Esophagus squamous epithelium (tissue), 5 donors: ENCODE results near the gene TRABD2A. TPM values are rescaled to one million over a fixed set of nuclear protein-coding genes. Genes with fewer than 3 reads are reported as not detected.

Experiments
- DNase-seq: peaks from one replicate; lab custom pipeline; 2025; lab: John Stamatoyannopoulos, UW
- H3K27ac ChIP-seq, 4 donors: fragments of 200-600 bp; sonication (generic); one replicate each; pipeline ENCODE4 v1.5.1; 2016 to 2019; ENCODE audit warnings: mild to moderate bottlenecking in 1 of 4
- H3K27me3 ChIP-seq, 4 donors: fragments of 200-600 bp; sonication (generic); 1 replicate in 3 of 4; 2 replicates in 1 of 4; pipeline versions ENCODE4 v1.5.1 to v1.6.0; 2017 to 2021; ENCODE audit warnings: antibody characterized with exemption in 1 of 4
- H3K36me3 ChIP-seq, 3 donors: fragments of 200-600 bp; sonication (generic); one replicate each; pipeline ENCODE4 v1.5.1; 2016 to 2019
- H3K4me1 ChIP-seq, 3 donors: fragments of 200-600 bp; sonication (generic); one replicate each; pipeline ENCODE4 v1.5.1; 2017 to 2019
- H3K4me3 ChIP-seq, 4 donors: fragments of 200-600 bp; sonication (generic); 1 replicate in 3 of 4; 2 replicates in 1 of 4; pipeline ENCODE4 v1.5.1; 2016 to 2019; ENCODE audit warnings: mild to moderate bottlenecking in 2 of 4, moderate library complexity in 1 of 4
- H3K9me3 ChIP-seq, 3 donors: fragments of 200-600 bp; sonication (generic); one replicate each; pipeline ENCODE4 v1.5.1; 2016 to 2019
- POLR2A ChIP-seq, 4 donors: fragments of 450-650 bp; IDR thresholded peaks; one replicate each; pipeline ENCODE4 v1.6.1; 2017; ENCODE audit warnings: antibody characterized with exemption in 4 of 4, mild to moderate bottlenecking in 4 of 4, moderate library complexity in 3 of 4
- WGBS, 2 donors: methylation state at CpG; one replicate each; pipeline ENCODE4 v1.1.5; 2018; 5-methylcytosine and 5-hydroxymethylcytosine counted together
- intact Hi-C: fragments of 100-400 bp; cut with DNase I; formaldehyde crosslinking; loops from one replicate; pipeline ENCODE4 v1.15.0; 2022
- total RNA-seq, 4 donors: library from RNA; depleted of rRNA; stranded (reverse); fragments of >200 nt; gene quantifications; one replicate each; pipeline ENCODE4 v1.1.0, GENCODE V29; 2016
- TF ChIP-seq, protein P1 (sequence below), 6 experiments: fragments of 450-650 bp in 4 of 6; fragments of 200-600 bp in 2 of 6; sonication (generic) in 2 of 6; IDR thresholded peaks; one replicate each; pipeline ENCODE4 v1.5.1; 2016 to 2019; ENCODE audit warnings: antibody characterized with exemption in 6 of 6, mild to moderate bottlenecking in 4 of 6, moderate library complexity in 4 of 6
- donor health status: DM: yes; HTN: yes; CAD: no.

TRABD2A gene
- total RNA-seq, 4 donors from 2014 or later = 0.53 to 1.8 (median 0.76) TPM; not detected in 1

DNA sequence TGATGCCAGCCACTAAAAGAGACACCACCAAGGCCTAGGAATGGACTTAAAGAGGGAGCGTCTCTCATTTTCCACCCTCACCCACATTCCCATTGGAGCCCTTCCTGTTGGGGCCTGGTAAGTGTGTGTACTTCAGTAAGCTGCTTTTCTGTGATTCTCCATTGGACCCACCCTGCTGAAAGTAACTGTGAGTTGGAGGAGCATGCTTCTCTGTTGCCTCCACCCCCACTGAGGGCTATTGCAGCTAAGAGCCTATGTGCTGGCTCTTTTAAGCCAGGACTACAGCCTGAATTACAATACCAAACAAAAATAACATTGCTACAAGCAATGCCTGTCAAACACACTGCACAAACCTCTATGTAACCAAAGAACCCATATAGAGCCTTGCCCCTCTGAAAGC is 81.1 kb downstream of the TRABD2A start:
- TF ChIP-seq, protein P1, sequence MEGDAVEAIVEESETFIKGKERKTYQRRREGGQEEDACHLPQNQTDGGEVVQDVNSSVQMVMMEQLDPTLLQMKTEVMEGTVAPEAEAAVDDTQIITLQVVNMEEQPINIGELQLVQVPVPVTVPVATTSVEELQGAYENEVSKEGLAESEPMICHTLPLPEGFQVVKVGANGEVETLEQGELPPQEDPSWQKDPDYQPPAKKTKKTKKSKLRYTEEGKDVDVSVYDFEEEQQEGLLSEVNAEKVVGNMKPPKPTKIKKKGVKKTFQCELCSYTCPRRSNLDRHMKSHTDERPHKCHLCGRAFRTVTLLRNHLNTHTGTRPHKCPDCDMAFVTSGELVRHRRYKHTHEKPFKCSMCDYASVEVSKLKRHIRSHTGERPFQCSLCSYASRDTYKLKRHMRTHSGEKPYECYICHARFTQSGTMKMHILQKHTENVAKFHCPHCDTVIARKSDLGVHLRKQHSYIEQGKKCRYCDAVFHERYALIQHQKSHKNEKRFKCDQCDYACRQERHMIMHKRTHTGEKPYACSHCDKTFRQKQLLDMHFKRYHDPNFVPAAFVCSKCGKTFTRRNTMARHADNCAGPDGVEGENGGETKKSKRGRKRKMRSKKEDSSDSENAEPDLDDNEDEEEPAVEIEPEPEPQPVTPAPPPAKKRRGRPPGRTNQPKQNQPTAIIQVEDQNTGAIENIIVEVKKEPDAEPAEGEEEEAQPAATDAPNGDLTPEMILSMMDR (IDR thresholded peaks at IDR 0.05) = no peak
- no peak for TF ChIP-seq POLR2A (IDR thresholded peaks at IDR 0.05)
- no peaks in the 10 kb centered on the region for H3K27me3 ChIP-seq
- H3K4me1 ChIP-seq = no peaks in the 10 kb centered on the region
- intact Hi-C loops = no loop called here
- no peaks in the 10 kb centered on the region for H3K36me3 ChIP-seq
- H3K27ac ChIP-seq = no peak overlapping the region
- no peak for DNase-seq
- H3K4me3 ChIP-seq = no peak overlapping the region
- H3K9me3 ChIP-seq = no peaks in the 10 kb centered on the region
- 83 to 92% methylated on average over 1 of the region's 1 CpG for WGBS, 2 donors

DNA sequence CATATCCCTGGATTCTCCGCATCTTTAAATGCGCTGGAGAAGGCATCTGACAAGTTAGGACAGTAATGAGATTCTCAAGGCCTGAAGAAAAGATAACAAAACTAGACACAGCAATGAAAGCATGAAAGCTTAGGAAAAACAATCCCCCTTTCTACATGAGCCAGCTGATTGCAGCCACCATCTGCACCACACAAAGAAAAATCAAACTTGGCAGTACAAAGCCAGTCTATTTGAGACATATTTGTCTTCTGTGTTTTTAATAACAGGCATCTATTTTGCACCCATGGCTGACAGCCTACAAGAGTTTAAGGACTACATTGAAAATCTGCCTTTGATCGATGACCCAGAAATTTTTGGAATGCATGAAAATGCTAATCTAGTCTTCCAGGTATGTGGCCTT is 83.6 kb downstream of the TRABD2A start:
- Histone ChIP-seq H3K36me3 (no peaks in the 10 kb centered on the region), H3K4me1 (no peaks in the 10 kb centered on the region), H3K27ac (no peak overlapping the region), H3K27me3 (no peaks in the 10 kb centered on the region), H3K9me3 (no peaks in the 10 kb centered on the region), H3K4me3 (no peak overlapping the region)
- TF ChIP-seq, protein P1 (IDR thresholded peaks at IDR 0.05) = no peak
- TF ChIP-seq POLR2A (IDR thresholded peaks at IDR 0.05) = no peak
- intact Hi-C loops = no loop called here
- no peak for DNase-seq
- WGBS, 2 donors = 67 to 78% methylated on average over 3 of the region's 3 CpGs

DNA sequence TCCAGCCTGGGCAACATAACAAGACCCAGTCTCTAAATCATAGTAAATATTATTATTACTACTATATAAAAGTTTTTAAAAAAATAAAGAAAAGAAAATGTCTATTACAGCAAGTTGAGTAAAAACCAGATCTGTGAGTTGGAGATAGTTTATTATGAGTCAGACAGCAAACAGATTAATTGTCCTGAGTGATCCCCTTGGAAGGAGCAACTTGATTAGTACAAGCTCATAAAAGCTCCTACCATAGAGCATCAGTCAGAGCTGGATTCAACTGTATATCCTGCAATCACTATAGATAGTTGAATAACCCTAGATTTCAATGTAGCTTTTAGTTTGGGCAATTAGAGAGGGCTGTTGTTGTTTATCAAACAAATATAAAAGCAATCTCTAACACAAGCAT is 84.1 kb downstream of the TRABD2A start:
- no peaks in the 10 kb centered on the region for H3K4me1 ChIP-seq
- no peak overlapping the region for H3K27ac ChIP-seq
- intact Hi-C loops = no loop called here
- no peak for DNase-seq
- H3K27me3 ChIP-seq = no peaks in the 10 kb centered on the region
- TF ChIP-seq, protein P1 (IDR thresholded peaks at IDR 0.05) = no peak
- no peak for TF ChIP-seq POLR2A (IDR thresholded peaks at IDR 0.05)
- no peaks in the 10 kb centered on the region for H3K36me3 ChIP-seq
- H3K9me3 ChIP-seq = no peaks in the 10 kb centered on the region
- H3K4me3 ChIP-seq = no peak overlapping the region

DNA sequence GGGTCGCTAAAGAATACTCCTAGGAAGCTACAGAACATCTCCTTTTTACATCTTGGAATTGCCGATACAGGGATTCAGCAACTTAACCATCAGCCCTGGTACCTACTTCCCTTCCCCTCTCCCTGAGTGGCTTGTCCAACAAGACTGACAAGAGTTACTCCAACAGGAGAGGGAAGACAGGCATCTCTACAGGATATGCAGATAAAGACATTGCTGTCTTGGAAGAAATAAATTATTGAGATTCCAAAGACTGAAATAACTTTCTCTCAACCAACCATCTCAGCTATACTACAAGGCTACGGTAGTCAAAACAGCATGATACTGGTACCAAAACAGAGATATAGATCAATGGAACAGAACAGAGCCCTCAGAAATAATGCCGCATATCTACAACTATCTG is 87.2 kb downstream of the TRABD2A start:
- TF ChIP-seq POLR2A (IDR thresholded peaks at IDR 0.05) = no peak
- TF ChIP-seq, protein P1 (IDR thresholded peaks at IDR 0.05) = no peak
- H3K4me1 ChIP-seq = no peaks in the 10 kb centered on the region
- no peaks in the 10 kb centered on the region for H3K27me3 ChIP-seq
- WGBS, 2 donors = 82 to 86% methylated on average over 4 of the region's 4 CpGs
- H3K9me3 ChIP-seq = no peaks in the 10 kb centered on the region
- H3K4me3 ChIP-seq = no peak overlapping the region
- no peak for DNase-seq
- H3K36me3 ChIP-seq = no peaks in the 10 kb centered on the region
- H3K27ac ChIP-seq = no peak overlapping the region
- intact Hi-C loops = no loop called here

DNA sequence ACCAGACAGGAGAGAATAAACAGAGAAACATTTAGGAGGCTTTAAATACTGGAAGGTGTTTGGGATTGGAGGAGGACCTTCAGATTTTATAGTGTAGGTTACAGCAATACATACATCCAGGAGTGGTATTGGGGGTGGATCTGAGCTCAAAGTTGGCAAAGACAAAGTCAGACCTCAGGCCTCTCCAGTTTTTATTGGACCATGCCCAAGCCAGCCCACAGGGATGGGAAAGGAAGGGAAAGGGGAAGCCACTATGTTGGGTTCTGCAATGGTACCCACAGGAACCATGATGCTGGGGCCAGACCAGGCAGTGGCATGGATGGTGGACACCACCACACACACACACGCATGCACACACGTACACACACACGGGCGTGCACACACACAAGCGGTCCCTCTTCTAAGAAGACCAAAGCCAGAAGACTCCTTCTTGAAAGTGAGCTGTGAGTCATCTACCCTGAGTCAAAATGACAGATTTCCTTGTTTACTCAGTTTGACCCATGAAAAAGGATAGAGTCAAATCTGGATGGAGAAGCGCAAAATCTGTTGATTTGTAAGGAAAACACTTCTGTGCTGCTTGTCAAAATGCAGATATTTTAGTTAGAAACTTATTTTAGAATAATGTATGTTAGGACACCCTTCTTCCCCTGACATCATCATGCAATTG is 87.9 kb downstream of the TRABD2A start:
- Histone ChIP-seq H3K36me3 (no peaks in the 10 kb centered on the region), H3K4me1 (no peaks in the 10 kb centered on the region), H3K4me3 (no peak overlapping the region), H3K9me3 (no peaks in the 10 kb centered on the region), H3K27me3 (no peaks in the 10 kb centered on the region), H3K27ac (no peak overlapping the region)
- intact Hi-C loops = no loop called here
- TF ChIP-seq POLR2A (IDR thresholded peaks at IDR 0.05) = no peak
- TF ChIP-seq, protein P1 (IDR thresholded peaks at IDR 0.05) = no peak
- no peak for DNase-seq
- WGBS, 2 donors = 74 to 95% methylated on average over 4 to 6 of the region's 6 CpGs
